H9 (cell line): ENCODE measurements around the gene PFDN1. TPM values are rescaled to one million over a fixed set of nuclear protein-coding genes. Genes with fewer than 3 reads are reported as not detected.

Experiments
- DNase-seq: peaks from one replicate; pipeline ENCODE4 v3.0.0-alpha.2; 2017
- H2AFZ ChIP-seq: one replicate; pipeline ENCODE4 v1.6.1; 2013; ENCODE audit warnings: mild to moderate bottlenecking, low read length, control low read depth, moderate library complexity
- H2AK5ac ChIP-seq: 2 replicates; pipeline ENCODE4 v1.6.1; 2013; ENCODE audit warnings: low read length, control low read depth, mixed read lengths; ENCODE audit not compliant: insufficient read length
- H2BK120ac ChIP-seq: one replicate; pipeline ENCODE4 v1.6.1; 2013; ENCODE audit warnings: low read depth, mild to moderate bottlenecking, low read length, control low read depth, inconsistent platforms; ENCODE audit not compliant: poor library complexity, severe bottlenecking
- H2BK12ac ChIP-seq: 2 replicates; pipeline ENCODE4 v1.6.1; 2013; ENCODE audit warnings: low read length, control low read depth, mixed read lengths, low read depth; ENCODE audit not compliant: insufficient read length
- H2BK15ac ChIP-seq: 2 replicates; pipeline ENCODE4 v1.6.1; 2013; ENCODE audit warnings: low read depth, low read length, control low read depth
- H2BK20ac ChIP-seq: one replicate; pipeline ENCODE4 v1.6.1; 2013; ENCODE audit warnings: low read depth, mild to moderate bottlenecking, low read length, control low read depth, inconsistent platforms; ENCODE audit not compliant: poor library complexity, severe bottlenecking
- H2BK5ac ChIP-seq: 2 replicates; pipeline ENCODE4 v1.6.1; 2013; ENCODE audit warnings: low read length, control low read depth, mixed read lengths; ENCODE audit not compliant: insufficient read length
- H3K14ac ChIP-seq: 2 replicates; pipeline ENCODE4 v1.6.1; 2013; ENCODE audit warnings: low read length, control low read depth; ENCODE audit not compliant: insufficient read depth
- H3K18ac ChIP-seq: 2 replicates; pipeline ENCODE4 v1.6.1; 2013; ENCODE audit warnings: low read depth, mild to moderate bottlenecking, mixed read lengths, low read length, control low read depth; ENCODE audit not compliant: insufficient read length
- H3K23ac ChIP-seq: 2 replicates; pipeline ENCODE4 v1.6.1; 2013; ENCODE audit warnings: low read length, control low read depth, mixed read lengths, low read depth; ENCODE audit not compliant: insufficient read length
- H3K23me2 ChIP-seq: 2 replicates; pipeline ENCODE4 v1.6.1; 2013; ENCODE audit warnings: low read depth, mild to moderate bottlenecking, mixed read lengths, low read length, control low read depth; ENCODE audit not compliant: insufficient read length, poor library complexity, severe bottlenecking
- H3K27ac ChIP-seq: 2 replicates; pipeline ENCODE4 v1.5.1; 2013; ENCODE audit warnings: low read length, control low read depth, mixed read lengths, low read depth; ENCODE audit not compliant: insufficient read length
- H3K27me3 ChIP-seq: 2 replicates; pipeline ENCODE4 v1.6.1; 2013; ENCODE audit warnings: low read length, control low read depth, inconsistent platforms; ENCODE audit not compliant: insufficient read depth
- H3K4ac ChIP-seq: 2 replicates; pipeline ENCODE4 v1.6.1; 2013; ENCODE audit warnings: low read depth, mild to moderate bottlenecking, control low read depth, inconsistent platforms, low read length, moderate library complexity
- H3K4me1 ChIP-seq: 2 replicates; pipeline ENCODE4 v1.6.1; 2013; ENCODE audit warnings: low read length, control low read depth, inconsistent platforms; ENCODE audit not compliant: insufficient read depth
- H3K4me2 ChIP-seq: 2 replicates; pipeline ENCODE4 v1.6.1; 2013; ENCODE audit warnings: low read length, control low read depth, mixed read lengths; ENCODE audit not compliant: insufficient read length, insufficient read depth
- H3K56ac ChIP-seq: 2 replicates; pipeline ENCODE4 v1.6.1; 2013; ENCODE audit warnings: low read depth, mild to moderate bottlenecking, mixed read lengths, low read length, control low read depth; ENCODE audit not compliant: insufficient read length
- H3K79me1 ChIP-seq: 2 replicates; pipeline ENCODE4 v1.6.1; 2013; ENCODE audit warnings: low read depth, mild to moderate bottlenecking, moderate library complexity, low read length, control low read depth, inconsistent platforms; ENCODE audit not compliant: insufficient read depth, poor library complexity, severe bottlenecking
- H3K79me2 ChIP-seq: 2 replicates; pipeline ENCODE4 v1.6.1; 2013; ENCODE audit warnings: low read length, control low read depth, inconsistent platforms; ENCODE audit not compliant: insufficient read depth
- H3K9ac ChIP-seq: 2 replicates; pipeline ENCODE4 v1.6.1; 2013; ENCODE audit warnings: low read length, control low read depth, mixed read lengths; ENCODE audit not compliant: insufficient read length; ENCODE audit errors: extremely low read depth
- H3K9me3 ChIP-seq: one replicate; pipeline ENCODE4 v1.6.1; 2013; ENCODE audit warnings: low read depth, low read length, inconsistent platforms; ENCODE audit not compliant: control insufficient read depth
- H3T11ph ChIP-seq: one replicate; pipeline ENCODE4 v1.6.1; 2013; ENCODE audit warnings: mild to moderate bottlenecking, low read length, control low read depth, inconsistent platforms
- H4K20me1 ChIP-seq: one replicate; pipeline ENCODE4 v1.6.1; 2013; ENCODE audit not compliant: control insufficient read depth, insufficient read length, insufficient read depth
- H4K5ac ChIP-seq: 2 replicates; pipeline ENCODE4 v1.6.1; 2013; ENCODE audit warnings: low read depth, mild to moderate bottlenecking, mixed read lengths, low read length, control low read depth; ENCODE audit not compliant: insufficient read length
- H4K8ac ChIP-seq: replicated peaks from 2 replicates; pipeline ENCODE4 v1.6.1; 2013; ENCODE audit warnings: low read length, control low read depth, mixed read lengths, low read depth; ENCODE audit not compliant: insufficient read length
- H4K91ac ChIP-seq: 2 replicates; pipeline ENCODE4 v1.6.1; 2013; ENCODE audit warnings: low read depth, mild to moderate bottlenecking, moderate library complexity, mixed read lengths, low read length, control low read depth; ENCODE audit not compliant: insufficient read length
- H3K27ac Mint-ChIP-seq, 3 experiments: 2 replicates in 2 of 3; 3 replicates in 1 of 3; pipeline ENCODE4 v1.8.0; 2020 to 2021; ENCODE audit warnings: mixed read lengths in 3 of 3, mild to moderate bottlenecking in 1 of 3, moderate library complexity in 1 of 3
- H3K27me3 Mint-ChIP-seq: 2 replicates; pipeline ENCODE4 v1.8.0; 2021; ENCODE audit warnings: low read depth, mild to moderate bottlenecking, moderate library complexity, mixed read lengths
- H3K36me3 Mint-ChIP-seq, 3 experiments: 2 replicates in 2 of 3; 3 replicates in 1 of 3; pipeline ENCODE4 v1.8.0; 2020 to 2021; ENCODE audit warnings: low read depth in 3 of 3, mixed read lengths in 3 of 3; ENCODE audit not compliant: insufficient read depth in 1 of 3
- H3K4me1 Mint-ChIP-seq, 2 experiments: 2 replicates each; pipeline ENCODE4 v1.8.0; 2020; ENCODE audit warnings: mixed read lengths in 2 of 2
- H3K4me3 Mint-ChIP-seq, 2 experiments: 2 replicates in 1 of 2; 3 replicates in 1 of 2; pipeline ENCODE4 v1.8.0; 2020 to 2021; ENCODE audit warnings: mild to moderate bottlenecking in 2 of 2, mixed read lengths in 2 of 2, moderate library complexity in 1 of 2
- H3K9me3 Mint-ChIP-seq, 2 experiments: 2 replicates in 1 of 2; 3 replicates in 1 of 2; pipeline ENCODE4 v1.8.0; 2020; ENCODE audit warnings: mild to moderate bottlenecking in 2 of 2, mixed read lengths in 2 of 2, moderate library complexity in 1 of 2
- CTCF ChIP-seq: fragments of 200-600 bp; sonication (generic); conservative IDR thresholded peaks from 3 replicates; pipeline ENCODE4 v1.8.0; 2021; ENCODE audit warnings: antibody characterized with exemption, mild to moderate bottlenecking
- WGBS: extraction: QIAGEN DNeasy Blood & Tissue Kit; methylation state at CpG from one replicate; pipeline ENCODE4 v1.1.7; 2013; ENCODE audit warnings: missing lambda C conversion rate, low lambda C conversion rate, mixed read lengths; ENCODE audit not compliant: insufficient read length; ENCODE audit errors: extremely low coverage; 5-methylcytosine and 5-hydroxymethylcytosine counted together
- total RNA-seq: library from RNA; stranded (reverse); gene quantifications from 2 replicates; pipeline ENCODE4 v1.2.1, GENCODE V29; 2021

The PFDN1 gene
- total RNA-seq, 1 experiment from 2014 or later: 58.3 TPM

GRCh38 chr5:140205216-140205615, 97.7 kb downstream of the PFDN1 start:
- Histone ChIP-seq H2BK15ac (no peak overlapping the region), H3K9ac (no peak overlapping the region), H3K4me2 (no peak overlapping the region), H4K20me1 (no peaks in the 10 kb centered on the region), H2BK120ac (no peak overlapping the region), H3K18ac (no peak overlapping the region), H2BK5ac (no peak overlapping the region), H3K79me1 (no peaks in the 10 kb centered on the region), H2AFZ (no peak overlapping the region), H3K9me3 (no peaks in the 10 kb centered on the region), H4K91ac (no peak overlapping the region), H3K27ac (no peak overlapping the region), H2BK20ac (no peak overlapping the region), H4K5ac (no peak overlapping the region), H3K56ac (no peak overlapping the region), H3K14ac (no peak overlapping the region), H3K79me2 (no peaks in the 10 kb centered on the region), H3K23me2 (no peaks in the 10 kb centered on the region), H2AK5ac (no peak overlapping the region), H3T11ph (no peak overlapping the region), H3K4me1 (peaks cover 4% of the 10 kb centered on the region; the same call in 1 of the 2 replicates), H3K4ac (no peak overlapping the region), H3K27me3 (no peaks in the 10 kb centered on the region), H3K23ac (no peak overlapping the region), H2BK12ac (no peak overlapping the region), H4K8ac (no peak overlapping the region)
- Mint-ChIP-seq H3K4me1 (peaks cover 9% of the 10 kb centered on the region in 2 experiments), H3K27ac (no peak overlapping the region), H3K36me3 (no peaks in the 10 kb centered on the region), H3K9me3 (no peaks in the 10 kb centered on the region), H3K27me3 (no peaks in the 10 kb centered on the region), H3K4me3 (no peak overlapping the region)
- DNase-seq: no peak
- TF ChIP-seq CTCF: no peak
- no CpG with 5 or more reads among the region's 2 CpGs for WGBS
